ACC112 (cell line): ENCODE results near the gene TM9SF4.

Experiments
- H2AFZ ChIP-seq: fragments of 200-600 bp; sonication (generic); one replicate; pipeline ENCODE4 v1.6.0; 2017; ENCODE audit warnings: antibody characterized with exemption, low read length; ENCODE audit not compliant: unreplicated experiment
- H3K27ac ChIP-seq: fragments of 200-600 bp; sonication (generic); 2 replicates; pipeline ENCODE4 v1.5.1; 2014; ENCODE audit warnings: low read depth, mild to moderate bottlenecking, antibody characterized with exemption, low read length, moderate library complexity
- H3K27me3 ChIP-seq: fragments of 200-600 bp; sonication (generic); 2 replicates; pipeline ENCODE4 v1.6.1; 2014; ENCODE audit warnings: mild to moderate bottlenecking, antibody characterized with exemption, low read length, moderate library complexity, mixed read lengths; ENCODE audit not compliant: insufficient read depth
- H3K36me3 ChIP-seq: fragments of 200-600 bp; sonication (generic); 2 replicates; pipeline ENCODE4 v1.6.1; 2016; ENCODE audit warnings: mild to moderate bottlenecking, antibody characterized with exemption, low read length, moderate library complexity, mixed read lengths; ENCODE audit not compliant: insufficient read depth
- H3K4me1 ChIP-seq: fragments of 200-600 bp; sonication (generic); one replicate; pipeline ENCODE4 v1.6.1; 2016; ENCODE audit warnings: low read length, mixed read lengths; ENCODE audit not compliant: insufficient read depth, unreplicated experiment, control insufficient read depth
- H3K4me3 ChIP-seq: fragments of 200-600 bp; sonication (generic); 2 replicates; pipeline ENCODE4 v1.5.1; 2014; ENCODE audit warnings: mild to moderate bottlenecking, low read depth, low read length
- H3K79me2 ChIP-seq: fragments of 200-600 bp; sonication (generic); one replicate; pipeline ENCODE4 v1.6.0; 2016; ENCODE audit warnings: low read length; ENCODE audit not compliant: control insufficient read depth, unreplicated experiment, insufficient read depth

Gene TM9SF4

GRCh38 chr20:32155017-32155981 lies 45.8 kb downstream of the TM9SF4 start:
- Histone ChIP-seq H2AFZ (no peak overlapping the region), H3K4me1 (peaks cover 14% of the 10 kb centered on the region), H3K36me3 (peaks cover 16% of the 10 kb centered on the region; the same call in 1 of the 2 replicates), H3K27me3 (no peaks in the 10 kb centered on the region), H3K27ac (peak overlapping the region; percentile 71; the same call in 1 of the 2 replicates), H3K79me2 (no peaks in the 10 kb centered on the region), H3K4me3 (no peak overlapping the region)

GRCh38 chr20:32157611-32158010 lies 48.1 kb downstream of the TM9SF4 start:
- H3K27me3 ChIP-seq: no peaks in the 10 kb centered on the region
- no peak overlapping the region for H2AFZ ChIP-seq
- H3K79me2 ChIP-seq: no peaks in the 10 kb centered on the region
- H3K36me3 ChIP-seq: peaks cover 29% of the 10 kb centered on the region
- no peak overlapping the region for H3K4me3 ChIP-seq
- no peak overlapping the region for H3K27ac ChIP-seq
- H3K4me1 ChIP-seq: peaks cover 14% of the 10 kb centered on the region

- Histone ChIP-seq H3K27me3 (no peaks in the 10 kb centered on the region), H3K36me3 (peaks cover 25% of the 10 kb centered on the region), H3K27ac (no peak overlapping the region), H2AFZ (no peak overlapping the region), H3K4me1 (peaks cover 14% of the 10 kb centered on the region), H3K79me2 (no peaks in the 10 kb centered on the region), H3K4me3 (no peak overlapping the region)
Measured at GRCh38 chr20:32158351-32158750, 48.8 kb downstream of the TM9SF4 start.

GRCh38 chr20:32158943-32159660 lies 49.6 kb downstream of the TM9SF4 start:
- Histone ChIP-seq H3K79me2 (no peaks in the 10 kb centered on the region), H3K27ac (no peak overlapping the region), H3K4me1 (peaks cover 14% of the 10 kb centered on the region), H3K27me3 (no peaks in the 10 kb centered on the region), H3K36me3 (peaks cover 25% of the 10 kb centered on the region), H2AFZ (no peak overlapping the region), H3K4me3 (no peak overlapping the region)

- no peaks in the 10 kb centered on the region for H3K27me3 ChIP-seq
- H3K79me2 ChIP-seq: no peaks in the 10 kb centered on the region
- H2AFZ ChIP-seq: no peak overlapping the region
- H3K4me3 ChIP-seq: no peak overlapping the region
- peaks cover 25% of the 10 kb centered on the region for H3K36me3 ChIP-seq
- peaks cover 10% of the 10 kb centered on the region for H3K4me1 ChIP-seq
- H3K27ac ChIP-seq: no peak overlapping the region
Measured at GRCh38 chr20:32159766-32160221, 50.3 kb downstream of the TM9SF4 start.

GRCh38 chr20:32160341-32160740 lies 50.8 kb downstream of the TM9SF4 start:
- no peak overlapping the region for H3K4me3 ChIP-seq
- peaks cover 25% of the 10 kb centered on the region for H3K36me3 ChIP-seq
- peaks cover 5% of the 10 kb centered on the region for H3K4me1 ChIP-seq
- no peaks in the 10 kb centered on the region for H3K79me2 ChIP-seq
- H3K27me3 ChIP-seq: no peaks in the 10 kb centered on the region
- H3K27ac ChIP-seq: no peak overlapping the region
- H2AFZ ChIP-seq: no peak overlapping the region

- Histone ChIP-seq H3K4me3 (no peak overlapping the region), H3K27me3 (no peaks in the 10 kb centered on the region), H3K79me2 (no peaks in the 10 kb centered on the region), H2AFZ (no peak overlapping the region), H3K4me1 (no peaks in the 10 kb centered on the region), H3K27ac (no peak overlapping the region), H3K36me3 (peaks cover 25% of the 10 kb centered on the region)
Measured at GRCh38 chr20:32162351-32162750, 52.8 kb downstream of the TM9SF4 start.

- H3K27me3 ChIP-seq: no peaks in the 10 kb centered on the region
- H3K27ac ChIP-seq: no peak overlapping the region
- peaks cover 16% of the 10 kb centered on the region for H3K36me3 ChIP-seq
- no peak overlapping the region for H3K4me3 ChIP-seq
- H3K4me1 ChIP-seq: peaks cover 8% of the 10 kb centered on the region
- H2AFZ ChIP-seq: no peak overlapping the region
- H3K79me2 ChIP-seq: no peaks in the 10 kb centered on the region
Measured at GRCh38 chr20:32163951-32164350, 54.4 kb downstream of the TM9SF4 start.

- H3K27ac ChIP-seq: no peak overlapping the region
- H3K79me2 ChIP-seq: no peaks in the 10 kb centered on the region
- H3K4me1 ChIP-seq: peaks cover 8% of the 10 kb centered on the region
- H3K27me3 ChIP-seq: no peaks in the 10 kb centered on the region
- no peak overlapping the region for H3K4me3 ChIP-seq
- peaks cover 16% of the 10 kb centered on the region for H3K36me3 ChIP-seq
- no peak overlapping the region for H2AFZ ChIP-seq
Measured at GRCh38 chr20:32164984-32165735, 55.6 kb downstream of the TM9SF4 start.

GRCh38 chr20:32165836-32166545 lies 56.5 kb downstream of the TM9SF4 start:
- H3K36me3 ChIP-seq: peaks cover 16% of the 10 kb centered on the region
- H3K4me1 ChIP-seq: peaks cover 8% of the 10 kb centered on the region
- H3K27me3 ChIP-seq: no peaks in the 10 kb centered on the region
- no peaks in the 10 kb centered on the region for H3K79me2 ChIP-seq
- H3K27ac ChIP-seq: no peak overlapping the region
- H2AFZ ChIP-seq: no peak overlapping the region
- no peak overlapping the region for H3K4me3 ChIP-seq
